Activated T-helper 2 cell treated with anti-CD3 and anti-CD28 coated beads, Interferon-gamma antibody, Interleukin-2, Interleukin-4, amounts not matched to agents 10 μg/mL and 5 μg/mL and 100 μg/mL, durations not matched to agents 14 hours and 24 hours and 36 hours (primary cell): ENCODE results near the gene DISC1. TPM values are rescaled to one million over a fixed set of nuclear protein-coding genes. Genes with fewer than 3 reads are reported as not detected.

Experiments
- DNase-seq: peaks from one replicate; pipeline ENCODE4 v3.0.0; 2021; ENCODE audit warnings: low spot score
- H3K27ac Mint-ChIP-seq: one replicate; pipeline ENCODE4 v1.8.0; 2021; ENCODE audit warnings: mixed read lengths
- H3K27me3 Mint-ChIP-seq: one replicate; pipeline ENCODE4 v1.8.0; 2021; ENCODE audit warnings: low read depth, mixed read lengths
- H3K36me3 Mint-ChIP-seq: one replicate; pipeline ENCODE4 v1.8.0; 2021; ENCODE audit warnings: low read depth, mixed read lengths
- H3K4me1 Mint-ChIP-seq: one replicate; pipeline ENCODE4 v1.8.0; 2021; ENCODE audit warnings: low read depth, mixed read lengths
- H3K4me3 Mint-ChIP-seq: one replicate; pipeline ENCODE4 v1.8.0; 2021; ENCODE audit warnings: low read depth, mild to moderate bottlenecking, moderate library complexity, mixed read lengths
- H3K9me3 Mint-ChIP-seq: one replicate; pipeline ENCODE4 v1.8.0; 2021; ENCODE audit warnings: mixed read lengths
- intact Hi-C: fragments of 100-400 bp; cut with micrococcal nuclease; formaldehyde crosslinking; loops from one replicate; pipeline ENCODE4 v1.15.1; 2023
- total RNA-seq: library from RNA; stranded (reverse); gene quantifications from 2 replicates; pipeline ENCODE4 v1.2.3, GENCODE V29; 2022

DISC1 gene
- total RNA-seq, 1 donor from 2014 or later: 1.5 TPM

GRCh38 chr1:232018231-232019025, 391.8 kb downstream of the DISC1 start:
- Mint-ChIP-seq H3K4me3 (no peak overlapping the region), H3K36me3 (no peaks in the 10 kb centered on the region), H3K9me3 (no peaks in the 10 kb centered on the region), H3K4me1 (no peaks in the 10 kb centered on the region), H3K27me3 (no peaks in the 10 kb centered on the region), H3K27ac (no peak overlapping the region)
- intact Hi-C loops: no loop called here
- no peak for DNase-seq

DNA sequence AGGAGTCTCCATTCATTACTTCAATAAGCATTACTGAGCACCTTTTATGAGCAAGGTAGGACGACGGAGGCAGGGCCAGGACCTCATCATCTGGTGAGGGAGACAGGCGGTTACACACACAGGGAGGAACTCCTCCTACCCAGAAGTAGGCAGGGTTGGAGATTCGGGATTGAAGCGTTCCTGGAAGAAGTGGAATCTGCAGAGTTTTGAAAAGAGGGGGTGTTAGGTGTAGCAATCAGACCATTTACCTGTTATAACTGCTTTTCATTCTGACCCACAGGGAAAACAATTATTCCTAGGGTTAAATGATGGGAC, 392.4 kb downstream of the DISC1 start:
- Mint-ChIP-seq H3K27me3 (no peaks in the 10 kb centered on the region), H3K4me3 (no peak overlapping the region), H3K36me3 (no peaks in the 10 kb centered on the region), H3K4me1 (no peaks in the 10 kb centered on the region), H3K9me3 (no peaks in the 10 kb centered on the region), H3K27ac (no peak overlapping the region)
- no peak for DNase-seq
- intact Hi-C loops: no loop called here

GRCh38 chr1:232020352-232020751, 393.8 kb downstream of the DISC1 start:
- no peaks in the 10 kb centered on the region for H3K4me1 Mint-ChIP-seq
- intact Hi-C loops: no loop called here
- H3K36me3 Mint-ChIP-seq: no peaks in the 10 kb centered on the region
- no peak overlapping the region for H3K4me3 Mint-ChIP-seq
- no peak for DNase-seq
- H3K27ac Mint-ChIP-seq: no peak overlapping the region
- no peaks in the 10 kb centered on the region for H3K9me3 Mint-ChIP-seq
- H3K27me3 Mint-ChIP-seq: no peaks in the 10 kb centered on the region

DNA sequence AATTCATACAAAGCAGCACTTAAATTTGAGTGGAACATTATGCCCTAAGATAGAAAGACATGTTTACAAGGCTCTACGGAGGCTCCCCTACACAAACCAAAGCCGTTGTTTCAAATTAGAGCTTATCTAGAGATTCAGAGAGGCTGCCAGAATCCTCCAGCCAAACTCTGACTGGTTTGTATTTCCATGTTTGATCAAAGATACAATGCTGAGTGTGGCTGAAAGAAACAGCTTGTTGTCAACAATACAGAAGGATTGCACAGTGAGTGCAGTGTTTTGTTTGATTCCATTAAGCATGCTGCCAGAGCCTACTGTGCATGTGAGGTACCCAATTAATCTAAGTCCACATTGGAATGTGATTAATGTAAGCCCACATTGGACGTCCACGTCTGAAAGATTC, 402.7 kb downstream of the DISC1 start:
- DNase-seq: no peak
- Mint-ChIP-seq H3K4me1 (no peaks in the 10 kb centered on the region), H3K27ac (no peak overlapping the region), H3K27me3 (peaks cover 3% of the 10 kb centered on the region), H3K36me3 (no peaks in the 10 kb centered on the region), H3K4me3 (no peak overlapping the region), H3K9me3 (no peaks in the 10 kb centered on the region)
- intact Hi-C loops: no loop called here

DNA sequence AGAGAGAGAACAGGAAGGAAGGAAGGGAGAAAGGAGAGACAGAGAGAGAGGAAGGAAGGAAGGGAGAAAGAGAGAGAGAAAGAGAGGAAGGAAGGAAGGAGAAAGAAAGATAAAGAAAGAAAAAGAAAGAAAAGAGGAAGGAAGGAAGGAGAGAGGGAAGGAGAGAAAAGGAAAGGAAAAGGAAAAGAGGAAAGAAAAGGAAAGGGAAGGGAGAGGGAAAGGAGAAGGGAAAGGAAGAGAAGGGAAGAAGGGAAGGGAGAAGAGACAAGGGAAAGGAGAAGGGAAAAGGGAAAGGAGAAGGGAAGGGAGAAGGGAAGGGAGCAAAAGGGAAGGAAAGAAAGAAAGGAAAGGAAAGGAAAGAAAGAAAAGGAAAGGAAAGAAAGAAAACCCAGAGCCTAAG, 404.6 kb downstream of the DISC1 start:
- no peak for DNase-seq
- no peak overlapping the region for H3K4me3 Mint-ChIP-seq
- no peaks in the 10 kb centered on the region for H3K36me3 Mint-ChIP-seq
- intact Hi-C loops: no loop called here
- peaks cover 3% of the 10 kb centered on the region for H3K27me3 Mint-ChIP-seq
- H3K4me1 Mint-ChIP-seq: no peaks in the 10 kb centered on the region
- H3K9me3 Mint-ChIP-seq: no peaks in the 10 kb centered on the region
- no peak overlapping the region for H3K27ac Mint-ChIP-seq

- H3K9me3 Mint-ChIP-seq: no peaks in the 10 kb centered on the region
- DNase-seq: no peak
- H3K4me3 Mint-ChIP-seq: no peak overlapping the region
- no peaks in the 10 kb centered on the region for H3K36me3 Mint-ChIP-seq
- no peak overlapping the region for H3K27ac Mint-ChIP-seq
- no peaks in the 10 kb centered on the region for H3K4me1 Mint-ChIP-seq
- peaks cover 3% of the 10 kb centered on the region for H3K27me3 Mint-ChIP-seq
- intact Hi-C loops: no loop called here
Measured at GRCh38 chr1:232033285-232033684, 406.7 kb downstream of the DISC1 start.

GRCh38 chr1:232034556-232034955, 408.0 kb downstream of the DISC1 start:
- H3K4me1 Mint-ChIP-seq: no peaks in the 10 kb centered on the region
- no peak overlapping the region for H3K4me3 Mint-ChIP-seq
- no peaks in the 10 kb centered on the region for H3K9me3 Mint-ChIP-seq
- no peaks in the 10 kb centered on the region for H3K36me3 Mint-ChIP-seq
- DNase-seq: no peak
- peaks cover 1% of the 10 kb centered on the region for H3K27me3 Mint-ChIP-seq
- intact Hi-C loops: no loop called here
- no peak overlapping the region for H3K27ac Mint-ChIP-seq

- no peak for DNase-seq
- no peaks in the 10 kb centered on the region for H3K4me1 Mint-ChIP-seq
- peaks cover 1% of the 10 kb centered on the region for H3K27me3 Mint-ChIP-seq
- H3K4me3 Mint-ChIP-seq: no peak overlapping the region
- intact Hi-C loops: no loop called here
- no peak overlapping the region for H3K27ac Mint-ChIP-seq
- no peaks in the 10 kb centered on the region for H3K36me3 Mint-ChIP-seq
- no peaks in the 10 kb centered on the region for H3K9me3 Mint-ChIP-seq
Measured at GRCh38 chr1:232036181-232036933, 409.8 kb downstream of the DISC1 start.

GRCh38 chr1:232037774-232038388, 411.3 kb downstream of the DISC1 start:
- no peak for DNase-seq
- no peaks in the 10 kb centered on the region for H3K36me3 Mint-ChIP-seq
- H3K4me1 Mint-ChIP-seq: no peaks in the 10 kb centered on the region
- peaks cover 4% of the 10 kb centered on the region for H3K27me3 Mint-ChIP-seq
- no peak overlapping the region for H3K4me3 Mint-ChIP-seq
- H3K27ac Mint-ChIP-seq: no peak overlapping the region
- intact Hi-C loops: no loop called here
- no peaks in the 10 kb centered on the region for H3K9me3 Mint-ChIP-seq

GRCh38 chr1:232038706-232039677, 412.4 kb downstream of the DISC1 start:
- intact Hi-C loops: no loop called here
- Mint-ChIP-seq H3K27me3 (peaks cover 8% of the 10 kb centered on the region), H3K4me1 (no peaks in the 10 kb centered on the region), H3K36me3 (no peaks in the 10 kb centered on the region), H3K4me3 (no peak overlapping the region), H3K9me3 (no peaks in the 10 kb centered on the region), H3K27ac (no peak overlapping the region)
- no peak for DNase-seq

DNA sequence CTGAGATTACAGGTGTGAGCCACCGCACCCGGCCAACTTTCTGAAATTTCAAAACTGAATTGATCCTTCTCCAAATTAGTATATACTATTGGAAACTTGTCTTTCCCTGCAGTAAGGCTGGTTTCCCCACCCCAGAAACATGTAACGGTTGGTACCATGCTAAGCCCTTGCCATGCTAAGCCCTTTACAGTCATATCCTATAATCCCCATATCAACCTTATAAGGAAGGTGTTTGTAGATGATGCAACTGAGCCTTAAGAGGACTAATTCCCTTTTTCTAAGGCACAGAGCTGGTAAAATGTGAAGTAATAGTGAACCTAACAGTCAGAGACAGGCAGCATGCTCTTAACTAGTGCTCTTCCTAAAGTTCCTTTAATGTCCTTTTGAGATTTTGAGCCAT, 413.7 kb downstream of the DISC1 start:
- intact Hi-C loops: no loop called here
- Mint-ChIP-seq H3K4me1 (no peaks in the 10 kb centered on the region), H3K27me3 (peaks cover 8% of the 10 kb centered on the region), H3K27ac (no peak overlapping the region), H3K4me3 (no peak overlapping the region), H3K9me3 (no peaks in the 10 kb centered on the region), H3K36me3 (no peaks in the 10 kb centered on the region)
- no peak for DNase-seq

DNA sequence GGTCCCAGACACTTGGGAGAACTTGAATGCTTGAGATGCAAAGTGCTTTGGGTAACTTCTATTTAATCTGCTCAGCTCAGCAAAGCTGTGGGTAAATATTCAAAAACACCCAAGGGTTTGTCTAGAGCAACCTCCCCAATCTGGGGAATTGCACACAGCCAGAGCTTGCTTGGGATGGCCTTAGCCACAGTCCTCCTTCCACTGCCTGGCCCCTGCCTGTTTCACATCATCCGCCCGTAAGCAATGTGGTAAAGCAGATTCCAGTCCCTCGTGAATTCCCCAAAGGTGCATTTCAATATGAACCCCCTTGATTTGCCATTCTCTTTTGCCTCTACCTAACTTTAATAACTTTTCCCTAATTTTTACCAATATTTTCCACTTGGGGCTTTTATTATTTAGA, 418.1 kb downstream of the DISC1 start:
- peaks cover 8% of the 10 kb centered on the region for H3K27me3 Mint-ChIP-seq
- DNase-seq: no peak
- H3K4me1 Mint-ChIP-seq: no peaks in the 10 kb centered on the region
- no peak overlapping the region for H3K4me3 Mint-ChIP-seq
- H3K36me3 Mint-ChIP-seq: no peaks in the 10 kb centered on the region
- no peak overlapping the region for H3K27ac Mint-ChIP-seq
- intact Hi-C loops: no loop called here
- no peaks in the 10 kb centered on the region for H3K9me3 Mint-ChIP-seq
